ENCODE measurements around the gene LMLN.
"Not testable (repeated sequence)": the region's sequence is repeated elsewhere in the genome, so short reads cannot be mapped to it uniquely, and the experiment has no call there.

The LMLN gene

DNA sequence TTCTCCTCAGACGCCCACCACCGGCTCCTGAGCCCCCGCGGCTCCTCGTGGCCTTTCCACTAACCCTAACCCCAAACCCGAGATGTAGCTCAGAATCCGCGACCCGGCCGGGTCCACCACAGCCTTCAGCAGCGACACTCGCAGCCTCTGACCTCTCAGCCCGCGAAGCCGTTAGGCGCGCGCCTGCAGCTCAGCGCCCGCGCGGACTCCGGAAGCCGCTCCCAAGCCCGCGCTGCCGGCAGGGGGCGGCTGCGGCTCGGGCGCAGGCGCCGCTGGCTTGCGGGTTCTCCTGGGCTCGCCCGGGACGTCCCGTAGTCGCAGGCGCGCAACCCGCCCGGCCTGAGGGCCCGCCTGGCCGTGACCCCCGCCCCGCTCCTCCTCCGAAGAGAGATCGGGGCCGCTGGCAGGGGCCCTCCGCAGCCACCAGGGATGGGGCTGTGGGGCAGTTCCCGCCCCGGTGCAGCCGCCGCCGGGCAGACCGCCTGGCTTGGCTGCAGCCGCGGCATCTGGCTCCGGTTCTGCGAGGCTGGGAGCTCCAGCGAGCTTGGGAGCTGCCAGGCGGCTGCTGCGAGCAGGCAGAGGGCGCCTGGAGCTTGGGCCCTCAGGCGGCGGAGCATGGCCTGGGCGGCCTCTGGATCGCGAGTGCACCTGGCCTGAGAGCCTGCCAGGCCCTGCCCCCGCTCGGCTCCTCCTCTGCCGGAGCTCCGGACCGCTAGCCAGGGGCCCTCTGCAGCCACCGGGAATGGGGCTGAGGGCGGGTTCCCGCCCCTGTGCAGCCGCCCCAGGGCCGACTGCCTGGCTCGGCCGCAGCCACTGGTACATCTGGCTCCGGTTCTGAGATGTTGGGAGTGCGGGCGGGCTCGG lies 120.7 kb downstream of the LMLN start:
- peak; percentile 84 for DNase-seq

GRCh38 chr3:198081421-198081844 lies 121.4 kb downstream of the LMLN start:
- no peak for DNase-seq

GRCh38 chr3:198082226-198082625 lies 122.2 kb downstream of the LMLN start:
- not testable (repeated sequence) for DNase-seq

GRCh38 chr3:198088421-198088955 lies 128.5 kb downstream of the LMLN start:
- DNase-seq = no peak

DNA sequence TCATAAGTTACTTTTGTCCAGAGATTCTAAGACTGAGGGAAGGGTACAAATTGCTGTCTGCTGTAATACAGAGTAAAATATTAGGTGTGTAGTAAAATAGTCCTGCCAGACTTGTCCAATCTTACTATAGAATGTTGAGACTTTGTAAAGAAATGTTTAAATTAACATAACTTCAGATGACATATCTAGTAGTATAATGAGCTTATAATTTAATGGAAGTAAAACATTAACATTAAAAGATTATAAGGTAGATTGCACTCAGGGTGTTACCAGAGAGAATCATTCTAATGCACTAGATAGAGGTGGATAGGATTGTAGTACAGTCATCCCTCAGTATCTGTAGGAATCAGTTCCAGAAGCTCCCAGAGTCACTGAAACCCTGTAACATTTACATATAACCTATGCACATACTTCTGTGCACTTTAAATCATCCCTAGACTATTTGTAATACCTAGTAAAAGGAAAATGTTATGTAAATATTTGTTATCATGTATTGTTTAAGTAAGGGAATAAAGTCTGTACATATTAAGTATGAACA lies 130.8 kb downstream of the LMLN start:
- DNase-seq = no peak

DNA sequence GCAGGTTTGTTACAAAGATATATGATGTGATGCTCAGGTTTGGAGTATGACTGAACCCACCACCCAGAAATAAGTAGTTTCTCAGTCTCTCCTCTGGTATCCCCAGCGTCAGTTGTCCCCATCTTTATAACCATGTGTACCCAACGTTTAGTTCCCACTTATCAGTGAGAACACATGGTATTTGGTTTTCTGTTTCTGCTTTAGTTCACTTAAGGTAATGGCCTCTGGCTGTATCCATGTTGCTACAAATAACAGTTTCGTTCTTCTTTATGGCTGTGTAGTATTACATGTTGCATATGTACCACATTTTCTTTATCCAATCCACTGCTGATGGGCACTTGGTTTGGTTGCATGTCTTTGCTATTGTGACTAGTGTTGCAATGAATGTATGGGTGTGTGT lies 132.3 kb downstream of the LMLN start:
- no peak for DNase-seq

GRCh38 chr3:198093112-198093679 lies 133.2 kb downstream of the LMLN start:
- DNase-seq = no peak

All from right forelimb (tissue), 1 donor.